PC-3 (cell line): Measurements from ENCODE around the gene FOXO3. TPM values are rescaled to one million over a fixed set of nuclear protein-coding genes. Genes with fewer than 3 reads are reported as not detected.

Experiments used
- ATAC-seq: fragments of 200-7000 bp; cut with Tn5 transposase; 2 replicates; pipeline ENCODE4 v1.9.1; 2020; ENCODE audit warnings: mild to moderate bottlenecking, moderate library complexity
- BruUV-seq: library from RNA; stranded (reverse); fragments of 400-500 nt; replicated peaks from 2 replicates; lab custom pipeline; 2021; lab: Mats Ljungman, UMichigan
- CTCF ChIA-PET: fragments of 300-600 bp; sonication (Branson Sonifier 250); formaldehyde crosslinking; loops from one replicate; lab custom pipeline; 2022; ENCODE audit warnings: antibody characterized with exemption; lab: Charles Lee
- POLR2A ChIA-PET: fragments of 300-600 bp; sonication (Branson Sonifier 250); formaldehyde crosslinking; loops from one replicate; lab custom pipeline; 2022; ENCODE audit warnings: antibody characterized with exemption; ENCODE audit not compliant: unreplicated experiment; lab: Charles Lee
- DNase-seq: peaks from one replicate; pipeline ENCODE4 v3.0.0-alpha.2; 2015
- H2AFZ ChIP-seq: fragments of 300-600 bp; sonication (generic); 2 replicates; pipeline ENCODE4 v1.6.0; 2016; ENCODE audit warnings: antibody characterized with exemption, low read length
- H3F3A ChIP-seq: fragments of 300-600 bp; sonication (generic); one replicate; pipeline ENCODE4 v1.6.0; 2017; ENCODE audit warnings: antibody characterized with exemption, low read length, control low read depth, mild to moderate bottlenecking; ENCODE audit not compliant: unreplicated experiment
- H3K27ac ChIP-seq: fragments of 300-600 bp; sonication (generic); 2 replicates; pipeline ENCODE4 v1.5.1; 2016; ENCODE audit warnings: mild to moderate bottlenecking, low read length
- H3K27me3 ChIP-seq: fragments of 300-600 bp; sonication (generic); 2 replicates; pipeline ENCODE4 v1.6.1; 2016; ENCODE audit warnings: low read length, mixed read lengths
- H3K36me3 ChIP-seq: fragments of 300-600 bp; sonication (generic); 2 replicates; pipeline ENCODE4 v1.6.1; 2016; ENCODE audit warnings: low read depth, mixed run types, low read length, mixed read lengths
- H3K4me1 ChIP-seq: fragments of 300-600 bp; sonication (generic); 2 replicates; pipeline ENCODE4 v1.5.1; 2016; ENCODE audit warnings: low read length; ENCODE audit not compliant: insufficient read depth
- H3K4me2 ChIP-seq: fragments of 300-600 bp; sonication (generic); 2 replicates; pipeline ENCODE4 v1.6.0; 2016; ENCODE audit warnings: low read length
- H3K4me3 ChIP-seq: fragments of 300-600 bp; sonication (generic); 2 replicates; pipeline ENCODE4 v1.5.1; 2016; ENCODE audit warnings: mild to moderate bottlenecking, low read length, mixed read lengths
- H3K79me2 ChIP-seq: fragments of 300-600 bp; sonication (generic); 2 replicates; pipeline ENCODE4 v1.6.1; 2017; ENCODE audit warnings: low read length, mixed read lengths
- H3K9ac ChIP-seq: fragments of 300-600 bp; sonication (generic); 2 replicates; pipeline ENCODE4 v1.6.0; 2016; ENCODE audit warnings: mild to moderate bottlenecking, low read length
- H3K9me2 ChIP-seq: fragments of 300-600 bp; sonication (generic); replicated peaks from 2 replicates; pipeline ENCODE4 v1.6.1; 2016; ENCODE audit warnings: mixed run types, low read length, mixed read lengths
- H3K9me3 ChIP-seq: fragments of 300-600 bp; sonication (generic); 2 replicates; pipeline ENCODE4 v1.6.1; 2016; ENCODE audit warnings: low read length, mixed read lengths
- H4K20me1 ChIP-seq: fragments of 300-600 bp; sonication (generic); 2 replicates; pipeline ENCODE4 v1.6.1; 2016; ENCODE audit warnings: low read length, mixed read lengths
- EZH2 ChIP-seq: fragments of 300-600 bp; sonication (generic); IDR thresholded peaks from one replicate; pipeline ENCODE4 v1.6.1; 2017; ENCODE audit warnings: antibody characterized with exemption, mild to moderate bottlenecking, low read length; ENCODE audit not compliant: unreplicated experiment
- EZH2phosphoT487 ChIP-seq: fragments of 300-600 bp; sonication (generic); IDR thresholded peaks from 2 replicates; pipeline ENCODE4 v1.6.1; 2018; ENCODE audit warnings: mild to moderate bottlenecking, antibody characterized with exemption, low read length, borderline replicate concordance
- intact Hi-C: fragments of 100-400 bp; cut with micrococcal nuclease; formaldehyde crosslinking; loops from 2 replicates; pipeline ENCODE4 v1.9.0; 2023
- total RNA-seq: library from RNA; depleted of rRNA; stranded (reverse); fragments of >200 nt; gene quantifications from 2 replicates; pipeline ENCODE4 v1.2.3, GENCODE V29; 2014
- TF ChIP-seq, protein P1 (sequence below): fragments of 300-600 bp; sonication (generic); conservative IDR thresholded peaks from 2 replicates; pipeline ENCODE4 v1.5.1; 2017; ENCODE audit warnings: antibody characterized with exemption, low read depth, mild to moderate bottlenecking, low read length

Gene FOXO3
- total RNA-seq, 1 experiment from 2014 or later, result 12.8 TPM

DNA sequence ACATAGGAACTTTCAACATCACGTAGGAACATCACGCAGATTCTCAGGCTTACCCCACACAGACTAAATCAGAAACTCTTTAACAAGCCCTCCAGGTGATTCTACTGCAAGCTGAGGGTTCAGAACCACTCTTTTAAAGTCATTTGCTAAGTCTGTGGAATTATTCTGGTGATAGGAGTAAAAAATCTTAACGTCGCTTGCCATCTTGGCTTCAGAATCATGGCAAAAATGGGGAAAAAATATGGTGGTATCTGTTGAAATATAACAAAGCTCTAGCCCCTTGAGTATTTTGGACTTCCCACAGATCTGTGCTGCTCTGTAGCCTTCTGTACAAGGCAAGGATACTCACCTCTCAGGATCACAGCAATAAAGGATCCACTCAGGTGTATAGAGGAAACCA is 17.4 kb downstream of the FOXO3 start:
- intact Hi-C loops, result no loop called here
- CTCF ChIA-PET, result no interaction called here
- no peak overlapping the region for H3K27ac ChIP-seq

DNA sequence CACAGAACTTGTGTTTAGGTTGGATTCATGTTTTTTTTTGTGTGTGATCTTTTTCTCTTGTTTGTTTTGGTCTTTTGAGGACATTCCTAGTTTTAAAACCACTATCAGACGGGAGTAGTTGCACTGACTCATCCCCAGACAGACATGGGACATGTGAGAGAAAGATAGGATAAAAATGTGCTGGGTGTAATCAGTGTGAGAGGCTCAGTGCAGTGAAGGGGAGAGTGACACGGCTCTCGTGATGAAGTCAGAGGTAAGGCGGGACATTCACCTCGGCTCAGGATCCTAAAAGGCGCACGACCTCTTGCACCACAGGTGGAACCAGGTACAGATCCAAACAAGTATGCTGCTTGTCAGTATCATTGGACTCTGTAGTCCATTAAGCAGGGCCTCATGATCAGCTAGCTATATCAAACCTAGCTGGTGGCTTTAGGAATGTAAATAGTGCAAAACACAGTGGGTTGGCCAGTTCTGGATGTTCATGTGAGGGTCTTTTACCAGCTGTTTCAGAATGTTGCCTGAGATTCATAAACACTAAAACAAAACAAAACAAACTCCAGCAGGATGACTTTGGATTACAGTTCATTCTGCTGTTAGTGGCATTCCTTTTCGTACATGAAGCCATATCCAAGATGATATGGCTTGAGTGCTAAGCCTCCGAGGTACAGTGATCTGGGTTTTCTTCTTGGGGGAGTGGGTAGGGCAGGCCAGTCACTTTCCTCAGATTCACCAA is 18.0 kb downstream of the FOXO3 start:
- H3K9me2 ChIP-seq, result no peaks in the 10 kb centered on the region
- ATAC-seq (no peak), DNase-seq (no peak)
- ChIA-PET CTCF (no interaction called here), POLR2A (no interaction called here)
- no TSS peak for BruUV-seq
- no peaks in the 10 kb centered on the region for H3K27me3 ChIP-seq
- peaks cover 31% of the 10 kb centered on the region; the same call in 1 of the 2 replicates for H4K20me1 ChIP-seq
- H2AFZ ChIP-seq, result no peak overlapping the region
- no peak overlapping the region for H3K4me3 ChIP-seq
- H3K36me3 ChIP-seq, result no peaks in the 10 kb centered on the region; the same call in 1 of the 2 replicates
- TF ChIP-seq EZH2phosphoT487 (no peak), EZH2 (no peak)
- TF ChIP-seq, protein P1, sequence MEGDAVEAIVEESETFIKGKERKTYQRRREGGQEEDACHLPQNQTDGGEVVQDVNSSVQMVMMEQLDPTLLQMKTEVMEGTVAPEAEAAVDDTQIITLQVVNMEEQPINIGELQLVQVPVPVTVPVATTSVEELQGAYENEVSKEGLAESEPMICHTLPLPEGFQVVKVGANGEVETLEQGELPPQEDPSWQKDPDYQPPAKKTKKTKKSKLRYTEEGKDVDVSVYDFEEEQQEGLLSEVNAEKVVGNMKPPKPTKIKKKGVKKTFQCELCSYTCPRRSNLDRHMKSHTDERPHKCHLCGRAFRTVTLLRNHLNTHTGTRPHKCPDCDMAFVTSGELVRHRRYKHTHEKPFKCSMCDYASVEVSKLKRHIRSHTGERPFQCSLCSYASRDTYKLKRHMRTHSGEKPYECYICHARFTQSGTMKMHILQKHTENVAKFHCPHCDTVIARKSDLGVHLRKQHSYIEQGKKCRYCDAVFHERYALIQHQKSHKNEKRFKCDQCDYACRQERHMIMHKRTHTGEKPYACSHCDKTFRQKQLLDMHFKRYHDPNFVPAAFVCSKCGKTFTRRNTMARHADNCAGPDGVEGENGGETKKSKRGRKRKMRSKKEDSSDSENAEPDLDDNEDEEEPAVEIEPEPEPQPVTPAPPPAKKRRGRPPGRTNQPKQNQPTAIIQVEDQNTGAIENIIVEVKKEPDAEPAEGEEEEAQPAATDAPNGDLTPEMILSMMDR, result no peak
- H3K27ac ChIP-seq, result no peak overlapping the region
- H3K79me2 ChIP-seq, result peaks cover 98% of the 10 kb centered on the region
- intact Hi-C loops, result no loop called here
- no peaks in the 10 kb centered on the region for H3F3A ChIP-seq
- H3K4me1 ChIP-seq, result peaks cover 22% of the 10 kb centered on the region
- no peak overlapping the region for H3K4me2 ChIP-seq
- no peak overlapping the region for H3K9ac ChIP-seq
- no peaks in the 10 kb centered on the region for H3K9me3 ChIP-seq

More for the DNA sequence above, 17.4 kb downstream of the FOXO3 start:
- Histone ChIP-seq H3K79me2 (peaks cover 96% of the 10 kb centered on the region), H3K36me3 (no peaks in the 10 kb centered on the region; the same call in 1 of the 2 replicates), H2AFZ (no peak overlapping the region), H3F3A (no peaks in the 10 kb centered on the region), H3K27me3 (no peaks in the 10 kb centered on the region), H3K4me1 (peaks cover 22% of the 10 kb centered on the region), H3K4me2 (no peak overlapping the region), H3K9me2 (no peaks in the 10 kb centered on the region), H4K20me1 (peaks cover 25% of the 10 kb centered on the region; the same call in 1 of the 2 replicates), H3K9me3 (no peaks in the 10 kb centered on the region), H3K9ac (no peak overlapping the region), H3K4me3 (no peak overlapping the region)
- BruUV-seq, result no TSS peak
- no peak for DNase-seq
- no peak for ATAC-seq
- TF ChIP-seq, protein P1, result no peak
- TF ChIP-seq EZH2, result no peak
- TF ChIP-seq EZH2phosphoT487, result no peak
- POLR2A ChIA-PET, result no interaction called here

DNA sequence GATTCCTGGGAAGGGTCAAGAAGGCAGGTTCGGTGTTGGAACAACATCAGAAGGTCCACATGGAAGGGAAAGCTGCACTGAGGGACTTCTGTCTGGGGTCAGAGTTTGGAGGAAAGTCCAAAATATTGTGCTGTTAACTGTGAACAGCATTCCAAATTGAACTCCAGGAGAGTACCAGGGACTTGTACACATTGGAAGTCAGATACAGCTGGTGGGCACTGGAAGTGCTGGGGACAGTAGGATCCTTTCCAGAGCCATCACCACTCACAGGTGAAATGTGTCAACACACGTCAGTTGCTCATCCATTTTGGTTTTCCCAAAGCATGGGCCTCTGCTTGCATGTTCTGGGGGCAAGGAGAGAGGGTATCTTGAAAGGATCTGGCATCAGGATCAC is 18.6 kb downstream of the FOXO3 start:
- no TSS peak for BruUV-seq

More for the DNA sequence above, 18.6 kb downstream of the FOXO3 start:
- Histone ChIP-seq H3K4me1 (peaks cover 22% of the 10 kb centered on the region), H3K4me3 (no peak overlapping the region), H3F3A (no peaks in the 10 kb centered on the region), H2AFZ (no peak overlapping the region), H3K9me2 (no peaks in the 10 kb centered on the region), H3K4me2 (no peak overlapping the region), H4K20me1 (peaks cover 34% of the 10 kb centered on the region; the same call in 1 of the 2 replicates), H3K27me3 (no peaks in the 10 kb centered on the region), H3K27ac (no peak overlapping the region), H3K36me3 (no peaks in the 10 kb centered on the region; the same call in 1 of the 2 replicates), H3K9ac (no peak overlapping the region), H3K9me3 (no peaks in the 10 kb centered on the region), H3K79me2 (peaks cover 100% of the 10 kb centered on the region)
- ChIA-PET CTCF (no interaction called here), POLR2A (no interaction called here)
- TF ChIP-seq EZH2phosphoT487, result no peak
- DNase-seq, result no peak
- intact Hi-C loops, result no loop called here
- no peak for ATAC-seq
